Measurements from ENCODE around the gene NSUN6. TPM values are rescaled to one million over a fixed set of nuclear protein-coding genes. Genes with fewer than 3 reads are reported as not detected.

The NSUN6 gene
- total RNA-seq, 1 experiment from 2014 or later, result 15.1 TPM

- TF ChIP-seq, protein P1, sequence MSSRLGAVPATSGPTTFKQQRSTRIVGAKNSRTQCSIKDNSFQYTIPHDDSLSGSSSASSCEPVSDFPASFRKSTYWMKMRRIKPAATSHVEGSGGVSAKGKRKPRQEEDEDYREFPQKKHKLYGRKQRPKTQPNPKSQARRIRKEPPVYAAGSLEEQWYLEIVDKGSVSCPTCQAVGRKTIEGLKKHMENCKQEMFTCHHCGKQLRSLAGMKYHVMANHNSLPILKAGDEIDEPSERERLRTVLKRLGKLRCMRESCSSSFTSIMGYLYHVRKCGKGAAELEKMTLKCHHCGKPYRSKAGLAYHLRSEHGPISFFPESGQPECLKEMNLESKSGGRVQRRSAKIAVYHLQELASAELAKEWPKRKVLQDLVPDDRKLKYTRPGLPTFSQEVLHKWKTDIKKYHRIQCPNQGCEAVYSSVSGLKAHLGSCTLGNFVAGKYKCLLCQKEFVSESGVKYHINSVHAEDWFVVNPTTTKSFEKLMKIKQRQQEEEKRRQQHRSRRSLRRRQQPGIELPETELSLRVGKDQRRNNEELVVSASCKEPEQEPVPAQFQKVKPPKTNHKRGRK (CRISPR knock-in tag; IDR thresholded peaks at IDR 0.05; ENCODE audit: borderline replicate concordance), result no peak
- TF ChIP-seq, protein P2, sequence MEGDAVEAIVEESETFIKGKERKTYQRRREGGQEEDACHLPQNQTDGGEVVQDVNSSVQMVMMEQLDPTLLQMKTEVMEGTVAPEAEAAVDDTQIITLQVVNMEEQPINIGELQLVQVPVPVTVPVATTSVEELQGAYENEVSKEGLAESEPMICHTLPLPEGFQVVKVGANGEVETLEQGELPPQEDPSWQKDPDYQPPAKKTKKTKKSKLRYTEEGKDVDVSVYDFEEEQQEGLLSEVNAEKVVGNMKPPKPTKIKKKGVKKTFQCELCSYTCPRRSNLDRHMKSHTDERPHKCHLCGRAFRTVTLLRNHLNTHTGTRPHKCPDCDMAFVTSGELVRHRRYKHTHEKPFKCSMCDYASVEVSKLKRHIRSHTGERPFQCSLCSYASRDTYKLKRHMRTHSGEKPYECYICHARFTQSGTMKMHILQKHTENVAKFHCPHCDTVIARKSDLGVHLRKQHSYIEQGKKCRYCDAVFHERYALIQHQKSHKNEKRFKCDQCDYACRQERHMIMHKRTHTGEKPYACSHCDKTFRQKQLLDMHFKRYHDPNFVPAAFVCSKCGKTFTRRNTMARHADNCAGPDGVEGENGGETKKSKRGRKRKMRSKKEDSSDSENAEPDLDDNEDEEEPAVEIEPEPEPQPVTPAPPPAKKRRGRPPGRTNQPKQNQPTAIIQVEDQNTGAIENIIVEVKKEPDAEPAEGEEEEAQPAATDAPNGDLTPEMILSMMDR (IDR thresholded peaks at IDR 0.05), result no peak
- TF ChIP-seq, protein P3, sequence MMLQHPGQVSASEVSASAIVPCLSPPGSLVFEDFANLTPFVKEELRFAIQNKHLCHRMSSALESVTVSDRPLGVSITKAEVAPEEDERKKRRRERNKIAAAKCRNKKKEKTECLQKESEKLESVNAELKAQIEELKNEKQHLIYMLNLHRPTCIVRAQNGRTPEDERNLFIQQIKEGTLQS (CRISPR knock-in tag; conservative IDR thresholded peaks at IDR 0.05), result no peak
- no peak for TF ChIP-seq CREB1 (CRISPR knock-in tag; IDR thresholded peaks at IDR 0.05)
- TF ChIP-seq ZNF396 (CRISPR knock-in tag; IDR thresholded peaks at IDR 0.05; ENCODE audit: borderline replicate concordance), result no peak
- no peak for TF ChIP-seq SP1 (CRISPR knock-in tag; conservative IDR thresholded peaks at IDR 0.05)
- TF ChIP-seq, protein P4, sequence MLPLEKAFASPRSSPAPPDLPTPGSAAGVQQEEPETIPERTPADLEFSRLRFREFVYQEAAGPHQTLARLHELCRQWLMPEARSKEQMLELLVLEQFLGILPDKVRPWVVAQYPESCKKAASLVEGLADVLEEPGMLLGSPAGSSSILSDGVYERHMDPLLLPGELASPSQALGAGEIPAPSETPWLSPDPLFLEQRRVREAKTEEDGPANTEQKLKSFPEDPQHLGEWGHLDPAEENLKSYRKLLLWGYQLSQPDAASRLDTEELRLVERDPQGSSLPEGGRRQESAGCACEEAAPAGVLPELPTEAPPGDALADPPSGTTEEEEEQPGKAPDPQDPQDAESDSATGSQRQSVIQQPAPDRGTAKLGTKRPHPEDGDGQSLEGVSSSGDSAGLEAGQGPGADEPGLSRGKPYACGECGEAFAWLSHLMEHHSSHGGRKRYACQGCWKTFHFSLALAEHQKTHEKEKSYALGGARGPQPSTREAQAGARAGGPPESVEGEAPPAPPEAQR (CRISPR knock-in tag; IDR thresholded peaks at IDR 0.05), result no peak
- no peak for TF ChIP-seq AR (CRISPR knock-in tag; IDR thresholded peaks at IDR 0.05)
- TF ChIP-seq, protein P5, sequence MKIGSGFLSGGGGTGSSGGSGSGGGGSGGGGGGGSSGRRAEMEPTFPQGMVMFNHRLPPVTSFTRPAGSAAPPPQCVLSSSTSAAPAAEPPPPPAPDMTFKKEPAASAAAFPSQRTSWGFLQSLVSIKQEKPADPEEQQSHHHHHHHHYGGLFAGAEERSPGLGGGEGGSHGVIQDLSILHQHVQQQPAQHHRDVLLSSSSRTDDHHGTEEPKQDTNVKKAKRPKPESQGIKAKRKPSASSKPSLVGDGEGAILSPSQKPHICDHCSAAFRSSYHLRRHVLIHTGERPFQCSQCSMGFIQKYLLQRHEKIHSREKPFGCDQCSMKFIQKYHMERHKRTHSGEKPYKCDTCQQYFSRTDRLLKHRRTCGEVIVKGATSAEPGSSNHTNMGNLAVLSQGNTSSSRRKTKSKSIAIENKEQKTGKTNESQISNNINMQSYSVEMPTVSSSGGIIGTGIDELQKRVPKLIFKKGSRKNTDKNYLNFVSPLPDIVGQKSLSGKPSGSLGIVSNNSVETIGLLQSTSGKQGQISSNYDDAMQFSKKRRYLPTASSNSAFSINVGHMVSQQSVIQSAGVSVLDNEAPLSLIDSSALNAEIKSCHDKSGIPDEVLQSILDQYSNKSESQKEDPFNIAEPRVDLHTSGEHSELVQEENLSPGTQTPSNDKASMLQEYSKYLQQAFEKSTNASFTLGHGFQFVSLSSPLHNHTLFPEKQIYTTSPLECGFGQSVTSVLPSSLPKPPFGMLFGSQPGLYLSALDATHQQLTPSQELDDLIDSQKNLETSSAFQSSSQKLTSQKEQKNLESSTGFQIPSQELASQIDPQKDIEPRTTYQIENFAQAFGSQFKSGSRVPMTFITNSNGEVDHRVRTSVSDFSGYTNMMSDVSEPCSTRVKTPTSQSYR (CRISPR knock-in tag; IDR thresholded peaks at IDR 0.05), result no peak
Measured at GRCh38 chr10:18523025-18523424, 128.4 kb downstream of the NSUN6 start (continued).

GRCh38 chr10:18516851-18517250 lies 134.5 kb downstream of the NSUN6 start:
- DNase-seq (ENCODE audit: low spot score) (no peak), ATAC-seq (no peak)
- 0 out of 2 replicates have a peak, but pooled peaks cover 2% of the 10 kb centered on the region for H3K4me1 Mint-ChIP-seq
- no peak overlapping the region for H3K4me3 Mint-ChIP-seq
- H3K27ac Mint-ChIP-seq, result no peak overlapping the region
- POLR2A ChIA-PET, result no interaction called here
- 0 out of 2 replicates have a peak, but pooled peaks cover 3% of the 10 kb centered on the region for H3K36me3 Mint-ChIP-seq
- CTCF ChIA-PET, result no interaction called here
- peaks cover 8% of the 10 kb centered on the region for H3K9me3 Mint-ChIP-seq
- H3K27me3 Mint-ChIP-seq (ENCODE audit: low read depth), result no peaks in the 10 kb centered on the region; the same call in 1 of the 2 replicates
- TF ChIP-seq RORB (CRISPR knock-in tag; IDR thresholded peaks at IDR 0.05) (no peak), KAT7 (CRISPR knock-in tag; IDR thresholded peaks at IDR 0.05; ENCODE audit: borderline replicate concordance) (no peak), ZNF317 (CRISPR knock-in tag; IDR thresholded peaks at IDR 0.05; ENCODE audit: borderline replicate concordance, low read depth) (no peak), GABPB1 (CRISPR knock-in tag; IDR thresholded peaks at IDR 0.05) (no peak), RELA (CRISPR knock-in tag; IDR thresholded peaks at IDR 0.05; ENCODE audit: borderline replicate concordance) (no peak), HMGXB4 (CRISPR knock-in tag; IDR thresholded peaks at IDR 0.05) (no peak), MYBL2 (CRISPR knock-in tag; IDR thresholded peaks at IDR 0.05) (no peak), EMX1 (CRISPR knock-in tag; IDR thresholded peaks at IDR 0.05) (no peak), TP53 (CRISPR knock-in tag; IDR thresholded peaks at IDR 0.05) (no peak)
- TF ChIP-seq, protein P6, sequence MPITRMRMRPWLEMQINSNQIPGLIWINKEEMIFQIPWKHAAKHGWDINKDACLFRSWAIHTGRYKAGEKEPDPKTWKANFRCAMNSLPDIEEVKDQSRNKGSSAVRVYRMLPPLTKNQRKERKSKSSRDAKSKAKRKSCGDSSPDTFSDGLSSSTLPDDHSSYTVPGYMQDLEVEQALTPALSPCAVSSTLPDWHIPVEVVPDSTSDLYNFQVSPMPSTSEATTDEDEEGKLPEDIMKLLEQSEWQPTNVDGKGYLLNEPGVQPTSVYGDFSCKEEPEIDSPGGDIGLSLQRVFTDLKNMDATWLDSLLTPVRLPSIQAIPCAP (CRISPR knock-in tag; IDR thresholded peaks at IDR 0.05), result no peak
- TF ChIP-seq, protein P7, sequence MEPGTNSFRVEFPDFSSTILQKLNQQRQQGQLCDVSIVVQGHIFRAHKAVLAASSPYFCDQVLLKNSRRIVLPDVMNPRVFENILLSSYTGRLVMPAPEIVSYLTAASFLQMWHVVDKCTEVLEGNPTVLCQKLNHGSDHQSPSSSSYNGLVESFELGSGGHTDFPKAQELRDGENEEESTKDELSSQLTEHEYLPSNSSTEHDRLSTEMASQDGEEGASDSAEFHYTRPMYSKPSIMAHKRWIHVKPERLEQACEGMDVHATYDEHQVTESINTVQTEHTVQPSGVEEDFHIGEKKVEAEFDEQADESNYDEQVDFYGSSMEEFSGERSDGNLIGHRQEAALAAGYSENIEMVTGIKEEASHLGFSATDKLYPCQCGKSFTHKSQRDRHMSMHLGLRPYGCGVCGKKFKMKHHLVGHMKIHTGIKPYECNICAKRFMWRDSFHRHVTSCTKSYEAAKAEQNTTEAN (CRISPR knock-in tag; IDR thresholded peaks at IDR 0.05), result no peak
- TF ChIP-seq, protein P8, sequence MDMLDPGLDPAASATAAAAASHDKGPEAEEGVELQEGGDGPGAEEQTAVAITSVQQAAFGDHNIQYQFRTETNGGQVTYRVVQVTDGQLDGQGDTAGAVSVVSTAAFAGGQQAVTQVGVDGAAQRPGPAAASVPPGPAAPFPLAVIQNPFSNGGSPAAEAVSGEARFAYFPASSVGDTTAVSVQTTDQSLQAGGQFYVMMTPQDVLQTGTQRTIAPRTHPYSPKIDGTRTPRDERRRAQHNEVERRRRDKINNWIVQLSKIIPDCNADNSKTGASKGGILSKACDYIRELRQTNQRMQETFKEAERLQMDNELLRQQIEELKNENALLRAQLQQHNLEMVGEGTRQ (CRISPR knock-in tag; IDR thresholded peaks at IDR 0.05), result no peak

All from WTC11 (cell line).